Right lobe of liver (tissue), 6 donors: Measurements from ENCODE around the gene LEF1. TPM values are rescaled to one million over a fixed set of nuclear protein-coding genes. Genes with fewer than 3 reads are reported as not detected.
"Not testable (repeated sequence)": the region's sequence is repeated elsewhere in the genome, so short reads cannot be mapped to it uniquely, and the experiment has no call there.

ENCODE experiments used
- ATAC-seq, 4 donors: fragments of 200-7000 bp; cut with Tn5 transposase; one replicate each; pipeline ENCODE4 v1.9.1; 2020; ENCODE audit warnings: mild to moderate bottlenecking in 4 of 4, moderate library complexity in 4 of 4
- DNase-seq, 3 donors: peaks; one replicate each; pipeline ENCODE4 v3.0.0-alpha.2; 2020
- H3K27ac ChIP-seq, 3 donors: fragments of 200-600 bp; one replicate each; pipeline ENCODE4 v1.8.0; 2022
- H3K27me3 ChIP-seq, 2 donors: fragments of 200-600 bp; one replicate each; pipeline ENCODE4 v1.8.0; 2022
- H3K36me3 ChIP-seq, 4 donors: fragments of 200-600 bp; sonication (generic) in 1 of 4; one replicate each; pipeline versions ENCODE4 v1.5.1 to v1.8.0; 2017 to 2022; ENCODE audit warnings: control low read depth in 1 of 4
- H3K4me1 ChIP-seq, 4 donors: fragments of 200-600 bp; sonication (generic) in 1 of 4; one replicate each; pipeline versions ENCODE4 v1.5.1 to v1.8.0; 2017 to 2022; ENCODE audit warnings: control low read depth in 1 of 4
- H3K4me3 ChIP-seq, 3 donors: fragments of 200-600 bp; one replicate each; pipeline ENCODE4 v1.8.0; 2022
- H3K9me3 ChIP-seq, 4 donors: fragments of 200-600 bp; sonication (generic) in 1 of 4; one replicate each; pipeline versions ENCODE4 v1.5.1 to v1.8.0; 2017 to 2022; ENCODE audit warnings: control low read depth in 1 of 4
- CTCF ChIP-seq, 4 donors: fragments of 200-600 bp in 3 of 4; fragments of 450-650 bp in 1 of 4; IDR thresholded peaks; one replicate each; pipeline versions ENCODE4 v1.5.1 to v1.8.0; 2016 to 2022; ENCODE audit warnings: antibody characterized with exemption in 4 of 4, mild to moderate bottlenecking in 2 of 4
- POLR2A ChIP-seq: fragments of 450-650 bp; IDR thresholded peaks from one replicate; pipeline ENCODE4 v1.6.1; 2017; ENCODE audit warnings: antibody characterized with exemption, mild to moderate bottlenecking
- WGBS: methylation state at CpG from one replicate; pipeline ENCODE4 v1.1.6; 2018; ENCODE audit warnings: low coverage, low lambda C conversion rate; ENCODE audit not compliant: insufficient coverage; ENCODE audit errors: missing lambda C conversion rate; 5-methylcytosine and 5-hydroxymethylcytosine counted together
- intact Hi-C, 2 donors: fragments of 100-400 bp; cut with DNase I; formaldehyde crosslinking; loops; one replicate each; pipeline versions ENCODE4 v1.11.2 to v1.14.1; 2022
- total RNA-seq, 6 experiments: library from RNA; depleted of rRNA in 2 of 6; stranded (reverse); fragments of >200 nt in 2 of 6; fragmentation: NEBNext Ultra II Directional in 3 of 6; extraction: Animal tissue kit (Norgen Biotek cat#: 25700) in 3 of 6; gene quantifications; one replicate each; pipeline versions ENCODE4 v1.1.0 to v1.2.4, GENCODE V29; 2016 to 2023
- donor health status: DM: no; HTN: yes; CAD: no.
- donor health status: DM: no; HTN: no; CAD: no.
- donor health status: DM: no; HTN: no; CAD: no.
- donor health status: DM: no; HTN: yes; CAD: no.
- donor health status: DM: no; HTN: yes; CAD: no.

LEF1 gene
- total RNA-seq, 6 experiments from 2014 or later = 0.19 to 0.66 (median 0.42) TPM; not detected in 1

GRCh38 chr4:108054025-108054638 lies 114.6 kb downstream of the LEF1 start:
- ATAC-seq (no peak), DNase-seq (no peak)
- intact Hi-C loops = no loop called here
- Histone ChIP-seq H3K4me1 (no peaks in the 10 kb centered on the region), H3K27ac (no peak overlapping the region), H3K27me3 (no peaks in the 10 kb centered on the region), H3K4me3 (no peak overlapping the region), H3K9me3 (no peaks in the 10 kb centered on the region), H3K36me3 (no peaks in the 10 kb centered on the region)
- 80% methylated on average over 12 of the region's 16 CpGs for WGBS
- TF ChIP-seq POLR2A (no peak), CTCF (IDR thresholded peaks at IDR 0.05) (no peak)

- ATAC-seq = no peak
- H3K27ac ChIP-seq = no peak overlapping the region
- intact Hi-C loops = no loop called here
- H3K4me3 ChIP-seq = no peak overlapping the region
- TF ChIP-seq CTCF (IDR thresholded peaks at IDR 0.05) = no peak
- no peak for TF ChIP-seq POLR2A
- H3K9me3 ChIP-seq = no peaks in the 10 kb centered on the region
- no peaks in the 10 kb centered on the region for H3K4me1 ChIP-seq
- no peak for DNase-seq
- WGBS = 50% methylated on average over 1 of the region's 1 CpG
- H3K27me3 ChIP-seq = no peaks in the 10 kb centered on the region
- H3K36me3 ChIP-seq = no peaks in the 10 kb centered on the region
Observed at GRCh38 chr4:108053251-108053711, 115.5 kb downstream of the LEF1 start.

- ATAC-seq (no peak), DNase-seq (no peak)
- Histone ChIP-seq H3K36me3 (no peaks in the 10 kb centered on the region), H3K4me1 (no peaks in the 10 kb centered on the region), H3K9me3 (no peaks in the 10 kb centered on the region), H3K4me3 (no peak overlapping the region), H3K27ac (no peak overlapping the region), H3K27me3 (no peaks in the 10 kb centered on the region)
- WGBS = 95% methylated on average over 2 of the region's 2 CpGs
- intact Hi-C loops = no loop called here
- TF ChIP-seq POLR2A (no peak), CTCF (IDR thresholded peaks at IDR 0.05) (no peak)
Observed at GRCh38 chr4:108052558-108053120, 116.1 kb downstream of the LEF1 start.

- H3K27ac ChIP-seq = no peak overlapping the region
- intact Hi-C loops = no loop called here
- 79% methylated on average over 2 of the region's 10 CpGs for WGBS
- no peak for ATAC-seq
- H3K9me3 ChIP-seq = no peaks in the 10 kb centered on the region
- no peak for DNase-seq
- no peak overlapping the region for H3K4me3 ChIP-seq
- no peaks in the 10 kb centered on the region for H3K36me3 ChIP-seq
- TF ChIP-seq POLR2A = no peak
- TF ChIP-seq CTCF (IDR thresholded peaks at IDR 0.05) = no peak
- H3K27me3 ChIP-seq = no peaks in the 10 kb centered on the region
- H3K4me1 ChIP-seq = no peaks in the 10 kb centered on the region
Observed at GRCh38 chr4:108051343-108051742, 117.4 kb downstream of the LEF1 start.

GRCh38 chr4:108050166-108051111 lies 118.3 kb downstream of the LEF1 start:
- intact Hi-C loops, DNase-seq, ATAC-seq: not testable (repeated sequence)

More at GRCh38 chr4:108050166-108051111, 118.3 kb downstream of the LEF1 start:
- 80% methylated on average over 3 of the region's 10 CpGs for WGBS
- not testable (repeated sequence) for H3K27ac ChIP-seq, H3K27me3 ChIP-seq, H3K36me3 ChIP-seq, H3K4me3 ChIP-seq, H3K4me1 ChIP-seq, H3K9me3 ChIP-seq
